RKO (cell line): Measurements from ENCODE around the gene PPFIBP1.
A peak's percentile ranks its signal among the peaks of the same experiment; 100 is the strongest.

ENCODE experiments used
- DNase-seq: peaks from one replicate; pipeline ENCODE4 v3.0.0-alpha.2; 2016; ENCODE audit warnings: low spot score

PPFIBP1 gene

GRCh38 chr12:27667540-27667939, 143.5 kb downstream of the PPFIBP1 start:
- DNase-seq = peak; percentile 15

GRCh38 chr12:27672051-27672450, 148.0 kb downstream of the PPFIBP1 start:
- DNase-seq = no peak

- DNase-seq = no peak
Observed at GRCh38 chr12:27672643-27673042, 148.6 kb downstream of the PPFIBP1 start.

GRCh38 chr12:27673101-27673718, 149.2 kb downstream of the PPFIBP1 start:
- no peak for DNase-seq

GRCh38 chr12:27674989-27675388, 151.0 kb downstream of the PPFIBP1 start:
- no peak for DNase-seq

GRCh38 chr12:27680619-27681018, 156.6 kb downstream of the PPFIBP1 start:
- no peak for DNase-seq

- no peak for DNase-seq
Observed at GRCh38 chr12:27682534-27682933, 158.5 kb downstream of the PPFIBP1 start.

- no peak for DNase-seq
Observed at GRCh38 chr12:27685274-27685673, 161.3 kb downstream of the PPFIBP1 start.

GRCh38 chr12:27686147-27686546, 162.1 kb downstream of the PPFIBP1 start:
- no peak for DNase-seq

- no peak for DNase-seq
Observed at GRCh38 chr12:27688671-27689070, 164.7 kb downstream of the PPFIBP1 start.

- no peak for DNase-seq
Observed at GRCh38 chr12:27689558-27690180, 165.7 kb downstream of the PPFIBP1 start.

- no peak for DNase-seq
Observed at GRCh38 chr12:27693403-27693802, 169.4 kb downstream of the PPFIBP1 start.

- no peak for DNase-seq
Observed at GRCh38 chr12:27695556-27696292, 171.7 kb downstream of the PPFIBP1 start.

GRCh38 chr12:27696293-27696652, 172.3 kb downstream of the PPFIBP1 start, which contains the start of gene REP15:
REP15 (plus strand) TSS chr12:27696447; CDS start chr12:27696563, 116 bp downstream.
- DNase-seq = no peak

- no peak for DNase-seq
Observed at GRCh38 chr12:27696864-27697564, 173.0 kb downstream of the PPFIBP1 start.

- DNase-seq = peak; percentile 86
Observed at GRCh38 chr12:27703720-27704452, 179.9 kb downstream of the PPFIBP1 start.

- DNase-seq = no peak
Observed at GRCh38 chr12:27705263-27705662, 181.3 kb downstream of the PPFIBP1 start.

- DNase-seq = no peak
Observed at GRCh38 chr12:27707216-27707615, 183.2 kb downstream of the PPFIBP1 start.

- DNase-seq = no peak
Observed at GRCh38 chr12:27709212-27709931, 185.4 kb downstream of the PPFIBP1 start.

GRCh38 chr12:27709932-27710591, 186.1 kb downstream of the PPFIBP1 start:
- peak; percentile 70 for DNase-seq
